ENCODE results near the gene RNF220. TPM values are rescaled to one million over a fixed set of nuclear protein-coding genes. Genes with fewer than 3 reads are reported as not detected.
A peak's percentile ranks its signal among the peaks of the same experiment; 100 is the strongest.

The RNF220 gene
- total and polyA plus RNA-seq, 10 donors, result 59.0 to 126 (median 71.7) TPM

- Histone ChIP-seq H3K27me3 (replicated peaks in 1 of 7) (peaks cover 0 to 54% (median 3%) of the 10 kb centered on the region in 7 donors), H3K36me3 (no peaks in the 10 kb centered on the region), H3K4me1 (peaks cover 0 to 28% (median 6%) of the 10 kb centered on the region in 6 donors), H3K27ac (peak overlapping the region in 6 of 8 donors; percentile 30 to 86 (median 65)), H3K9me3 (peaks cover 0 to 2% (median 0%) of the 10 kb centered on the region in 8 donors), H3K4me3 (no peak overlapping the region)
- DNase-seq, result no peak
- 31 to 37% (median 33%) methylated on average over 5 of the region's 5 CpGs for WGBS, 5 donors
- no peak for TF ChIP-seq CTCF (IDR thresholded peaks at IDR 0.05 in 8 of 11, conservative IDR thresholded peaks at IDR 0.05 in 3 of 11)
- TF ChIP-seq POLR2A (IDR thresholded peaks at IDR 0.05), result no peak
- no peak for TF ChIP-seq POLR2AphosphoS5 (IDR thresholded peaks at IDR 0.05)
- intact Hi-C loops (cut with DNase I; ENCODE audit: low total_unique reads), result no loop called here
Measured at GRCh38 chr1:44485934-44486460, 80.9 kb downstream of the RNF220 start.

GRCh38 chr1:44489481-44489880 is 84.4 kb downstream of the RNF220 start:
- DNase-seq, result no peak
- Histone ChIP-seq H3K4me1 (peaks cover 0 to 21% (median 6%) of the 10 kb centered on the region in 6 donors), H3K9me3 (peaks cover 0 to 2% (median 0%) of the 10 kb centered on the region in 8 donors), H3K4me3 (no peak overlapping the region), H3K27ac (no peak overlapping the region), H3K36me3 (no peaks in the 10 kb centered on the region), H3K27me3 (replicated peaks in 1 of 7) (peaks cover 0 to 42% (median 3%) of the 10 kb centered on the region in 7 donors)
- TF ChIP-seq POLR2AphosphoS5 (IDR thresholded peaks at IDR 0.05) (no peak), POLR2A (IDR thresholded peaks at IDR 0.05) (no peak), CTCF (IDR thresholded peaks at IDR 0.05 in 8 of 11, conservative IDR thresholded peaks at IDR 0.05 in 3 of 11) (no peak)
- WGBS, 5 donors, result 78 to 90% (median 83%) methylated on average over 5 of the region's 5 CpGs
- intact Hi-C loops (cut with DNase I; ENCODE audit: low total_unique reads), result no loop called here

GRCh38 chr1:44496541-44497171 is 91.6 kb downstream of the RNF220 start:
- Histone ChIP-seq H3K4me1 (peaks cover 0 to 15% (median 0%) of the 10 kb centered on the region in 6 donors), H3K36me3 (no peaks in the 10 kb centered on the region), H3K4me3 (no peak overlapping the region), H3K9me3 (no peaks in the 10 kb centered on the region), H3K27me3 (replicated peaks in 1 of 7) (peaks cover 0 to 20% (median 0%) of the 10 kb centered on the region in 7 donors), H3K27ac (no peak overlapping the region)
- DNase-seq, result no peak
- no peak for TF ChIP-seq POLR2AphosphoS5 (IDR thresholded peaks at IDR 0.05)
- no peak for TF ChIP-seq POLR2A (IDR thresholded peaks at IDR 0.05)
- TF ChIP-seq CTCF (IDR thresholded peaks at IDR 0.05 in 8 of 11, conservative IDR thresholded peaks at IDR 0.05 in 3 of 11), result no peak
- WGBS, 5 donors, result 85 to 91% (median 87%) methylated on average over 6 of the region's 6 CpGs
- intact Hi-C loops (cut with DNase I; ENCODE audit: low total_unique reads), result no loop called here

- peaks cover 0 to 15% (median 0%) of the 10 kb centered on the region in 6 donors for H3K4me1 ChIP-seq
- no peaks in the 10 kb centered on the region for H3K9me3 ChIP-seq
- H3K27ac ChIP-seq, result no peak overlapping the region
- no peaks in the 10 kb centered on the region for H3K36me3 ChIP-seq
- peaks cover 0 to 20% (median 0%) of the 10 kb centered on the region in 7 donors for H3K27me3 ChIP-seq (replicated peaks in 1 of 7)
- DNase-seq, result no peak
- H3K4me3 ChIP-seq, result no peak overlapping the region
- 83 to 92% (median 88%) methylated on average over 12 of the region's 12 CpGs for WGBS, 5 donors
- intact Hi-C loops (cut with DNase I; ENCODE audit: low total_unique reads), result no loop called here
- TF ChIP-seq POLR2A (IDR thresholded peaks at IDR 0.05) (no peak), CTCF (IDR thresholded peaks at IDR 0.05 in 8 of 11, conservative IDR thresholded peaks at IDR 0.05 in 3 of 11) (no peak), POLR2AphosphoS5 (IDR thresholded peaks at IDR 0.05) (no peak)
Measured at GRCh38 chr1:44497422-44498170, 92.5 kb downstream of the RNF220 start.

All from spleen (tissue), 11 donors.